Gastrocnemius medialis (tissue), 4 donors: ENCODE results near the gene FOXP2.

Experiments used
- POLR2A ChIP-seq, 2 donors: fragments of 450-650 bp; IDR thresholded peaks; one replicate each; pipeline ENCODE4 v1.6.1; 2017; ENCODE audit warnings: antibody characterized with exemption in 2 of 2, mild to moderate bottlenecking in 2 of 2, moderate library complexity in 2 of 2
- TF ChIP-seq, protein P1 (sequence below), 5 experiments: fragments of 450-650 bp in 3 of 5; fragments of 200-600 bp in 2 of 5; sonication (generic) in 2 of 5; IDR thresholded peaks in 4 of 5; conservative IDR thresholded peaks in 1 of 5; 1 replicate in 4 of 5; 2 replicates in 1 of 5; pipeline ENCODE4 v1.5.1; 2016 to 2019; ENCODE audit warnings: antibody characterized with exemption in 5 of 5, mild to moderate bottlenecking in 3 of 5, moderate library complexity in 3 of 5

DNA sequence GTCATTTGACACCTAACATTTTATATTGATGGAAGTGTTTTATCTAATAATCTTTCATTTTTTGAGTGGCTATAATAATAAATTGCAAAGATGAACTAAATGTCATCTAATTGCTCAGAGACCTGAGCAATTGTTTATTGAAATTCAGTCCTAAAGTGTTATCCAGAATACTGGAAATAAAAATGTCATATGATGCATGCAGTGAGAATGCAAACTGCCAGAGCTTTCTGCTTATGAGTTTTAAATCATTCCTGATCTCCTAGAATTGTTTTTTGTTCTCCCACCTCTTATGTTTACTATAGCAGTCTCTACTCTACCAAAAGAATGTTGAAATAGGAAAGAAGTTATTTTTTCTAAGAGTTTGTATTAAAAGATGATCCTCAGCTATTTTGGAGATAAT is 116.7 kb downstream of the FOXP2 start:
- TF ChIP-seq, protein P1, sequence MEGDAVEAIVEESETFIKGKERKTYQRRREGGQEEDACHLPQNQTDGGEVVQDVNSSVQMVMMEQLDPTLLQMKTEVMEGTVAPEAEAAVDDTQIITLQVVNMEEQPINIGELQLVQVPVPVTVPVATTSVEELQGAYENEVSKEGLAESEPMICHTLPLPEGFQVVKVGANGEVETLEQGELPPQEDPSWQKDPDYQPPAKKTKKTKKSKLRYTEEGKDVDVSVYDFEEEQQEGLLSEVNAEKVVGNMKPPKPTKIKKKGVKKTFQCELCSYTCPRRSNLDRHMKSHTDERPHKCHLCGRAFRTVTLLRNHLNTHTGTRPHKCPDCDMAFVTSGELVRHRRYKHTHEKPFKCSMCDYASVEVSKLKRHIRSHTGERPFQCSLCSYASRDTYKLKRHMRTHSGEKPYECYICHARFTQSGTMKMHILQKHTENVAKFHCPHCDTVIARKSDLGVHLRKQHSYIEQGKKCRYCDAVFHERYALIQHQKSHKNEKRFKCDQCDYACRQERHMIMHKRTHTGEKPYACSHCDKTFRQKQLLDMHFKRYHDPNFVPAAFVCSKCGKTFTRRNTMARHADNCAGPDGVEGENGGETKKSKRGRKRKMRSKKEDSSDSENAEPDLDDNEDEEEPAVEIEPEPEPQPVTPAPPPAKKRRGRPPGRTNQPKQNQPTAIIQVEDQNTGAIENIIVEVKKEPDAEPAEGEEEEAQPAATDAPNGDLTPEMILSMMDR (IDR thresholded peaks at IDR 0.05 in 4 of 5, conservative IDR thresholded peaks at IDR 0.05 in 1 of 5) = no peak
- no peak for TF ChIP-seq POLR2A (IDR thresholded peaks at IDR 0.05)
